CD4-positive, CD25-positive, alpha-beta regulatory T cell (primary cell): ENCODE data around the gene SUPT20HL1. TPM values are rescaled to one million over a fixed set of nuclear protein-coding genes. Genes with fewer than 3 reads are reported as not detected.
"Not testable (repeated sequence)": the region's sequence is repeated elsewhere in the genome, so short reads cannot be mapped to it uniquely, and the experiment has no call there.

Experiments
- ATAC-seq, 2 donors: fragments of 150-1000 bp; cut with Tn5 transposase; one replicate each; pipeline ENCODE4 v1.10.0; 2021; ENCODE audit warnings: low read depth in 2 of 2, moderate number of reproducible peaks in 2 of 2, moderate library complexity in 1 of 2
- DNase-seq, 3 donors: peaks; one replicate each; pipeline versions ENCODE4 v3.0.0 to v3.0.0-alpha.2; 2012 to 2022; ENCODE audit warnings: mixed read lengths in 1 of 3
- H3K27ac ChIP-seq: one replicate; pipeline ENCODE4 v1.7.0; 2013; ENCODE audit warnings: mild to moderate bottlenecking, low read length; ENCODE audit not compliant: insufficient read depth, poor library complexity, severe bottlenecking
- H3K27me3 ChIP-seq: one replicate; pipeline ENCODE4 v1.7.0; 2013; ENCODE audit warnings: low read length; ENCODE audit not compliant: control insufficient read depth, insufficient read depth
- H3K36me3 ChIP-seq: one replicate; pipeline ENCODE4 v1.7.0; 2013; ENCODE audit warnings: mild to moderate bottlenecking, low read length, moderate library complexity; ENCODE audit not compliant: control insufficient read depth, insufficient read depth
- H3K4me1 ChIP-seq: 2 replicates; pipeline ENCODE4 v1.7.0; 2013; ENCODE audit warnings: mild to moderate bottlenecking, low read length; ENCODE audit not compliant: insufficient read depth, control insufficient read depth, poor library complexity, severe bottlenecking
- H3K4me3 ChIP-seq: one replicate; pipeline ENCODE4 v1.7.0; 2013; ENCODE audit warnings: low read depth, mild to moderate bottlenecking, low read length, moderate library complexity
- H3K9me3 ChIP-seq, 2 experiments: 1 replicate in 1 of 2; 2 replicates in 1 of 2; pipeline ENCODE4 v1.7.0; 2013; ENCODE audit warnings: low read length in 2 of 2, mild to moderate bottlenecking in 1 of 2, moderate library complexity in 1 of 2; ENCODE audit not compliant: control insufficient read depth in 2 of 2
- H3K27ac Mint-ChIP-seq, 3 donors: one replicate each; pipeline ENCODE4 v1.8.0; 2020 to 2022; ENCODE audit warnings: mild to moderate bottlenecking in 3 of 3, mixed read lengths in 3 of 3, moderate library complexity in 2 of 3
- H3K27me3 Mint-ChIP-seq: one replicate; pipeline ENCODE4 v1.8.0; 2022; ENCODE audit warnings: mild to moderate bottlenecking, mixed read lengths
- H3K36me3 Mint-ChIP-seq: one replicate; pipeline ENCODE4 v1.8.0; 2020; ENCODE audit warnings: mixed read lengths
- H3K4me1 Mint-ChIP-seq, 4 donors: one replicate each; pipeline ENCODE4 v1.8.0; 2020 to 2022; ENCODE audit warnings: mixed read lengths in 4 of 4, mild to moderate bottlenecking in 1 of 4
- H3K4me3 Mint-ChIP-seq, 4 donors: one replicate each; pipeline ENCODE4 v1.8.0; 2020 to 2022; ENCODE audit warnings: mild to moderate bottlenecking in 4 of 4, mixed read lengths in 4 of 4, moderate library complexity in 3 of 4
- H3K9me3 Mint-ChIP-seq, 7 donors: one replicate each; pipeline ENCODE4 v1.8.0; 2020 to 2022; ENCODE audit warnings: mixed read lengths in 7 of 7, mild to moderate bottlenecking in 3 of 7, moderate library complexity in 2 of 7
- polyA plus RNA-seq, 4 donors: library from polyadenylated mRNA; unstranded; fragments of 300-500 nt; fragmentation: Illumina TruSeq; gene quantifications; one replicate each; pipeline ENCODE4 v1.2.3, GENCODE V29; 2021
- total RNA-seq: library from RNA; stranded (reverse); gene quantifications from one replicate; pipeline ENCODE4 v1.2.3, GENCODE V29; 2022

The SUPT20HL1 gene
- total RNA-seq (not detected), polyA plus RNA-seq (not detected)

GRCh38 chrX:24360272-24360671 lies at the start of gene SUPT20HL1:
Gene SUPT20HL1, plus strand, starts transcription at chrX:24360639. Its CDS starts 2,122 bp downstream, at chrX:24362761.
- peaks cover 5% of the 10 kb centered on the region for H3K27me3 Mint-ChIP-seq
- H3K9me3 Mint-ChIP-seq, result peaks cover 0 to 5% (median 0%) of the 10 kb centered on the region in 7 donors
- DNase-seq, result no peak
- no peaks in the 10 kb centered on the region for H3K4me1 ChIP-seq
- no peak within 1 kb of the TSS for H3K27ac ChIP-seq
- H3K4me3 ChIP-seq, result no peak within 1 kb of the TSS
- no peak within 1 kb of the TSS for H3K27ac Mint-ChIP-seq
- ATAC-seq, result no peak
- no peaks in the 10 kb centered on the region for H3K27me3 ChIP-seq
- no peaks in the 10 kb centered on the region for H3K4me1 Mint-ChIP-seq
- H3K4me3 Mint-ChIP-seq, result no peak within 1 kb of the TSS
- H3K36me3 Mint-ChIP-seq, result no peaks in the 10 kb centered on the region
- no peaks in the 10 kb centered on the region for H3K36me3 ChIP-seq
- H3K9me3 ChIP-seq, result no peaks in the 10 kb centered on the region

DNA sequence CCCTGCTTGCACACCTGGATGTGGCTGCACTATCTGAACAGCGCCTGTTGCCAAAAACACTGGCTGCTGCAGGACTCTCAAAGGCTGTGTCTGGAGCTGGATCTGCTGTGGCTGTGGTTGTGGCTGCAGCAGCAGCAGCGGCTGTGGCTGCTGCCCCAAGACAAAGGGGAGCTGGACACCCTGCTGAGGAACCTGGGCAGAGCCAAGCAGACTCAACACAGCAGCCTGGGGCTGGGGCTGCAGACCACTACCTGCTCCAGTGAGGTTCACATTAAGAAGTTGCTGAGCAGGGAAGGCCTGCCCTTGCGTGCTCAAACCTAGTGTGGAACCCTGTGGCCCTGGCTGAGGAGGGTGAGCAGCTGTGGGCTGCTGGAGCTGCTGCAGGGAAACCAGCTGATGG lies 49.5 kb upstream of the SUPT20HL1 start:
- not testable (repeated sequence) for H3K27me3 ChIP-seq, H3K36me3 ChIP-seq, H3K9me3 ChIP-seq, H3K4me1 ChIP-seq, H3K36me3 Mint-ChIP-seq, H3K4me1 Mint-ChIP-seq, ATAC-seq, H3K27ac Mint-ChIP-seq, H3K27me3 Mint-ChIP-seq, H3K4me3 ChIP-seq, DNase-seq, H3K9me3 Mint-ChIP-seq, H3K27ac ChIP-seq, H3K4me3 Mint-ChIP-seq

GRCh38 chrX:24311507-24312248 lies 48.8 kb upstream of the SUPT20HL1 start:
- H3K27ac Mint-ChIP-seq, H3K4me3 Mint-ChIP-seq, H3K4me1 ChIP-seq, H3K9me3 ChIP-seq, H3K27me3 ChIP-seq, H3K36me3 ChIP-seq, H3K4me3 ChIP-seq, H3K9me3 Mint-ChIP-seq, H3K27me3 Mint-ChIP-seq, H3K27ac ChIP-seq, H3K4me1 Mint-ChIP-seq, ATAC-seq, H3K36me3 Mint-ChIP-seq, DNase-seq: not testable (repeated sequence)

DNA sequence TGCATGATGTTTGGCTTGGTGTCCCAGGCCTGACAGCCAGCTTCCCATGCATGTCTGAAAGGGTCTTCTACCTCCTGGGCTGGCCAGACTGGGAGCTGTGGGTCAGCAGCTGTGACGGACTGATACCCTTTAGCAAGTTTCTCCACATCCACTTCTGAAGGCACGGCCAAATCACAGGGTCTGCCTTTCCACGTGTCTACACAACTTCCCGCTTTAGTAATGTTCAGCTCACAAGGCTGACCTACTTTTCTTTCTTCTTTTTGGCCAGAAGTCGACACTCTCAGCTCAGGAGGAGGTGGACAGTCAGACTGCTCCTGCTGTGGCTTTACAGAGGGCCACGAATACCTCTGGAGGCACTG lies 48.2 kb upstream of the SUPT20HL1 start:
- H3K27ac ChIP-seq, H3K9me3 Mint-ChIP-seq, H3K36me3 Mint-ChIP-seq, H3K4me1 ChIP-seq, DNase-seq, H3K27me3 ChIP-seq, H3K27ac Mint-ChIP-seq, ATAC-seq, H3K4me3 Mint-ChIP-seq, H3K36me3 ChIP-seq, H3K9me3 ChIP-seq, H3K27me3 Mint-ChIP-seq, H3K4me1 Mint-ChIP-seq, H3K4me3 ChIP-seq: not testable (repeated sequence)

DNA sequence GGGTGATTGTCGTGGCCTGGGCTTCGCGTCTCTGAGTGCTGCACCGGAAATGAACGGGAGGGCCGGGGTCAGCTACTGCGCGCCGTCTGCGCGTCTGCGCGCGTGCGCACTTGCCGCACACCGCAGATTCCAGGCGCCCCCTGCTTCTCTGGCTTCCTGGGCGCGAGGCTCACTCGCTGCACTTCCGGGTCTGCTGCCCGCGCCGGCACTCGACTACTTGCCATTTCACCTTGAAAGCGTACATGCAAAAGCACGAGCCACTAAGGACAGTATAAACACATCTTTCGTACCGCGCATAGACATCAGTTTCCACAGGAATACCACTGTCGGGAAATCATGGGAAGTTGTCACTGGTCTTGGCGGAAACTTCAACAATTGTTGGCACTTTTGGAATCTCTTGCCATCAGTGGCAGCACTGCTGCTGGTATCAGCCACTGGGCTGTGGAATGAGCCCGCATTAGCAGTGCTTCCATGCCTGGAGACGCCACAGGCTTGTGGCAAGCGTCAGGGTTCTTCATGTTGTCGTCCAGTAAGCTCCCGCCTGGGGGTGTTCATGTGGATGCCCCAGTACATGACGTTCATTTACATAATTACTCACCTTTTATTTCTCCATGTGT lies 46.3 kb upstream of the SUPT20HL1 start, which contains the start of gene SUPT20HL2:
TSS of gene SUPT20HL2 (minus strand) at position 51 of the 617 bp plus-strand sequence. CDS start 754 bp downstream, outside the sequence.
- no peak for ATAC-seq
- no peaks in the 10 kb centered on the region for H3K9me3 ChIP-seq
- no peak within 1 kb of the TSS for H3K4me3 ChIP-seq
- H3K4me1 Mint-ChIP-seq, result no peaks in the 10 kb centered on the region
- H3K9me3 Mint-ChIP-seq, result no peaks in the 10 kb centered on the region
- no peaks in the 10 kb centered on the region for H3K36me3 Mint-ChIP-seq
- H3K36me3 ChIP-seq, result no peaks in the 10 kb centered on the region
- H3K27me3 Mint-ChIP-seq, result peaks cover 4% of the 10 kb centered on the region
- no peaks in the 10 kb centered on the region for H3K4me1 ChIP-seq
- no peak within 1 kb of the TSS for H3K27ac Mint-ChIP-seq
- H3K27ac ChIP-seq, result no peak within 1 kb of the TSS
- no peak within 1 kb of the TSS for H3K4me3 Mint-ChIP-seq
- H3K27me3 ChIP-seq, result no peaks in the 10 kb centered on the region
- DNase-seq, result no peak

DNA sequence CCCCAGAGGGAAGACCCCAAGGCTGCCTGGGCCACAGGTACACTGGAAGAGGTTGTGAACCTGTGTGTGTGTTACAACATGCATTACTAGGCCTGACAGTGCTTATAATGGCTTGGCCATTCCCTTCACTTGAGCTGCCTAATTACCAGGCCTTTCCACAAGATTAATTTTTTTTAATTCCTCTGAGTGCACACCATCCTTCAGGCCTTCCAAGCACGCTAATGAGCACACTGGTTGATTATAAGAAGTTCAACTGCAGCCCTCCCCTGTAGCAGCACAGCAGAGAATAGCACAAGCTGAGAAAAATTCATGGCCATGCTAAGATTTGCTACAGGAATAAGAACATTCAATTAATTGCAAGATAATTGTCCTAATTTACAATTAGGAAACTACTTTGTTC lies 44.3 kb upstream of the SUPT20HL1 start:
- Mint-ChIP-seq H3K9me3 (no peaks in the 10 kb centered on the region), H3K27me3 (no peaks in the 10 kb centered on the region), H3K27ac (no peak overlapping the region), H3K4me3 (no peak overlapping the region), H3K4me1 (no peaks in the 10 kb centered on the region), H3K36me3 (no peaks in the 10 kb centered on the region)
- no peak overlapping the region for H3K27ac ChIP-seq
- no peaks in the 10 kb centered on the region for H3K27me3 ChIP-seq
- no peaks in the 10 kb centered on the region for H3K9me3 ChIP-seq
- ATAC-seq (no peak), DNase-seq (no peak)
- no peaks in the 10 kb centered on the region for H3K36me3 ChIP-seq
- H3K4me3 ChIP-seq, result no peak overlapping the region
- no peaks in the 10 kb centered on the region for H3K4me1 ChIP-seq

DNA sequence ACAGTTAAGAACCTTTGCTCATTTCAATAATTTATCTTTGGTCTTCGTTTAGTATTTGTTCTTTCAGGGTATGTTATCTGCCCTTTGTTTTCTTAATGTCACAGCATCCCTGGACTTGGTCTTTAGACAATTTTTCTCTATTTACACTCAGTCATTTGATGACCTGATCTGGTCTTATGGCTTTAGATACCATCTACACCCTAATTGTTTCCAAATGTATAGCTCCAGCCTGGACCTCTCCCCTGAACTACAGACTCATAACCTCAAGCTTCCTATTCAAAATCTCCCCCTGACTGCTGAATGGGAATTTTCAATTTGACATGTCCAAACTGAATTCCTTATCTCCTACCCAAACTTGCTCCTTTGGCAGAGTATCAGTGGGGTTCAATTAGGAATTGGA lies 42.9 kb upstream of the SUPT20HL1 start:
- ATAC-seq, result no peak
- no peak overlapping the region for H3K4me3 ChIP-seq
- peak overlapping the region in 1 of 3 donors; percentile 8 for H3K27ac Mint-ChIP-seq
- no peak for DNase-seq
- no peaks in the 10 kb centered on the region for H3K36me3 ChIP-seq
- no peak overlapping the region for H3K4me3 Mint-ChIP-seq
- H3K4me1 Mint-ChIP-seq, result no peaks in the 10 kb centered on the region
- no peaks in the 10 kb centered on the region for H3K4me1 ChIP-seq
- H3K27ac ChIP-seq, result no peak overlapping the region
- H3K27me3 ChIP-seq, result no peaks in the 10 kb centered on the region
- no peaks in the 10 kb centered on the region for H3K9me3 Mint-ChIP-seq
- no peaks in the 10 kb centered on the region for H3K9me3 ChIP-seq
- H3K27me3 Mint-ChIP-seq, result no peaks in the 10 kb centered on the region
- H3K36me3 Mint-ChIP-seq, result no peaks in the 10 kb centered on the region
